Subcutaneous abdominal adipose tissue (tissue), 5 donors: ENCODE measurements around the gene NUP54.
A peak's percentile ranks its signal among the peaks of the same experiment; 100 is the strongest.

Experiments
- H3K27ac ChIP-seq: one replicate; pipeline ENCODE4 v1.7.0; 2013; ENCODE audit warnings: low read depth, mild to moderate bottlenecking, inconsistent platforms, low read length, moderate library complexity
- H3K27me3 ChIP-seq, 5 donors: one replicate each; pipeline ENCODE4 v1.7.0; 2013; ENCODE audit warnings: low read length in 5 of 5, inconsistent platforms in 1 of 5; ENCODE audit not compliant: control insufficient read depth in 5 of 5, insufficient read depth in 4 of 5
- H3K36me3 ChIP-seq, 5 donors: one replicate each; pipeline ENCODE4 v1.7.0; 2013; ENCODE audit warnings: low read length in 5 of 5; ENCODE audit not compliant: control insufficient read depth in 5 of 5, insufficient read depth in 5 of 5
- H3K4me1 ChIP-seq, 5 donors: one replicate each; pipeline ENCODE4 v1.7.0; 2013; ENCODE audit warnings: low read length in 5 of 5, mild to moderate bottlenecking in 3 of 5, moderate library complexity in 1 of 5; ENCODE audit not compliant: control insufficient read depth in 5 of 5, insufficient read depth in 5 of 5
- H3K4me3 ChIP-seq, 5 donors: one replicate each; pipeline ENCODE4 v1.7.0; 2013; ENCODE audit warnings: low read length in 5 of 5, low read depth in 1 of 5
- H3K9ac ChIP-seq, 5 donors: one replicate each; pipeline ENCODE4 v1.7.0; 2013; ENCODE audit warnings: low read length in 5 of 5, mild to moderate bottlenecking in 4 of 5, moderate library complexity in 3 of 5
- H3K9me3 ChIP-seq, 5 donors: one replicate each; pipeline ENCODE4 v1.7.0; 2013; ENCODE audit warnings: low read length in 5 of 5; ENCODE audit not compliant: control insufficient read depth in 5 of 5
- donor health status: healthy.
- donor health status: healthy.
- donor health status: healthy.
- donor health status: healthy.
- donor health status: healthy.

Gene NUP54

DNA sequence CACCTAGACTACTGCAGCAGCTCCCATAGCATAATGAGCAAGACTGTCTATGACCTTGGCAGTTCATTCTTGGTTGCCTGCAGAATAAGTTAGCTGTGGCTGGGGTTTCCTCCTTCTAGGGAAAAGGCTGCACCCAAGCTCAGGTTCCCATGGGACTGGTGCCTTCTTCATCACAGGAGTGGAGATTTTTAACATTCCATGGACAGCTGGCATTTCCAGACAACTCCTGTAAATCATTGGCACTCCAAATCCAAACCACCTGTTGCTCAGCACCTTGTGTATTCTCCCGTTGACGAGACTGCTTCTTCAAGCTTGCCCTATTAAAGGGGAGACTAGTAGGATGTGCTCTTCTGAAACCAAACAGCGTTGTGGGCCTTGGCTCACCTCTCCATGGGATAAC is 7.8 kb upstream of the NUP54 start:
- no peaks in the 10 kb centered on the region for H3K9me3 ChIP-seq
- H3K4me3 ChIP-seq, result no peak overlapping the region
- no peak overlapping the region for H3K9ac ChIP-seq
- peaks cover 4 to 23% (median 10%) of the 10 kb centered on the region in 5 donors for H3K36me3 ChIP-seq
- no peaks in the 10 kb centered on the region for H3K27me3 ChIP-seq
- no peak overlapping the region for H3K27ac ChIP-seq
- peaks cover 0 to 25% (median 16%) of the 10 kb centered on the region in 5 donors for H3K4me1 ChIP-seq

DNA sequence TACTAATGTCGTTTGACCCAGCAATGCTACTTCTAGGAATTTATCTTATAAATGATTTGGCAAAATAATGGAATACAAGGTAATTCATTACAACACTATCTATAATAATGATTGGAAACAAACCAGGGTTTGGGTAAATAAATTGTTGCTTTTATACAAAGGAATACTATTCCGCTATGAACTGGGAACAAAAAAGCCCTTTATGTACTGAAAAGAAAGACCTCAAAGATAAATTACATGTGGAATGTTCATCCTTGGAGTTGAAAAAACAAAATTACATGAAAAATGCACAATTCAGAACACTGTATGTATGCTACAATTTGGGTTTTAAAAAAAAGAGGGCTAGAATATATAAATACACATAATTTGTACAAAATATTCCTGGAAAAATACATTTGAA is 5.2 kb upstream of the NUP54 start:
- Histone ChIP-seq H3K4me1 (peaks cover 0 to 26% (median 19%) of the 10 kb centered on the region in 5 donors), H3K9ac (no peak overlapping the region), H3K4me3 (no peak overlapping the region), H3K9me3 (no peaks in the 10 kb centered on the region), H3K36me3 (peaks cover 0 to 2% (median 0%) of the 10 kb centered on the region in 5 donors), H3K27ac (no peak overlapping the region), H3K27me3 (no peaks in the 10 kb centered on the region)

DNA sequence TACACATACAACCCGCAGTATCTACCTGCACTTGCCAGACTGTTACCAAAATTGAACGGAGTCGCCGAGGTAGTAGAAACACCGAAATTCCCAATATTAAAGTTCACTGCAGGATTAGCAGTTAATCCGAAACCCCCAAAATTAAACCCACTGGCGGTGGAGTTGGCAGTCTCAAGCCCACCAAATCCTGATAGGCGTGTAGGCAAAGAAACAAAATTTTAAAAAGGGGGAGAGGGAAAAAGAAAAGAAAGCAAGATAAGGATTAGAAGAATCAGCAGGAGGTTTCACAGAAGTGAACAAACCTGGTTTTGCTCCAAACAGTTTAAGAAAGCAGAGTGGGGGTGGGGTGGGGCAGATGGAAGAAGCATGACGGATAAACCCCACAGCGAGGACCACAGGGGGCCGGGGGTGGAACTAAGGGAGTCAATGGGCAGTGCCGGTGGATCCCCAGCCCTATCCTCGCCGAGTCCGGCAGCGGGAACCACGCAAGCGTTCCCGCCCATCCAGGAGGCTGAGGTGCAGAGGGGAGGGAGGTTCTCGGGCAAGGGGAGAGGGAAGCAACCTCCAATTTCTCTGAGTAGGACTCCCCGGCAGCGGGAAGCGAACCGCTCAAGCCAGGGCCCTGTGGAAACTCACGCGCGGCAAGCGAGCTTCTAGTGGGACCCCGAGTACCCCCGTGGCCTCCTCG is 599 bp downstream of the NUP54 start:
- Histone ChIP-seq H3K27me3 (no peaks in the 10 kb centered on the region), H3K27ac (peak overlapping the region; percentile 97), H3K9me3 (no peaks in the 10 kb centered on the region), H3K4me3 (peak overlapping the region; percentile 84 to 99 (median 93)), H3K9ac (peak overlapping the region; percentile 89 to 99 (median 98)), H3K36me3 (peaks cover 0 to 8% (median 2%) of the 10 kb centered on the region in 5 donors), H3K4me1 (peaks cover 0 to 32% (median 28%) of the 10 kb centered on the region in 5 donors)

DNA sequence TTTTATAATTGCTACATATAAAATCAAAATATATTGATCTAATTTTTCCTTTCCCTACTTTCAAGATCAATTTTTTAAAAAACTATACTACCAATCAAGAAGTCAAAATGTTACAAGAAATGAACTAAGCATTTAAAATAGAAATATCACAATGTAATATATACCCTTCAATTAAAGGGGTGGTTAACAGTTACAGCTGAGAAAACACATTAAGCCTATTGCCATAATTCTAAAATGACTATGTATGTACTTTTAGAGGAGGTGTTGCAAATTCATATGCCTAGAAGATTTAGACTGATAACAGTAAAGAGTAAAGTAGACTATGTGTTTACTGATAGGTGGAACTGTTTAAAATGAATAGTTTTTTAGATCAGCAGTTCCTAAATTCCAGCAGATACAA is 3.7 kb downstream of the NUP54 start:
- H3K27me3 ChIP-seq, result no peaks in the 10 kb centered on the region
- no peak overlapping the region for H3K9ac ChIP-seq
- H3K36me3 ChIP-seq, result peaks cover 15 to 33% (median 28%) of the 10 kb centered on the region in 5 donors
- H3K4me3 ChIP-seq, result no peak overlapping the region
- no peak overlapping the region for H3K27ac ChIP-seq
- peaks cover 0 to 32% (median 28%) of the 10 kb centered on the region in 5 donors for H3K4me1 ChIP-seq
- no peaks in the 10 kb centered on the region for H3K9me3 ChIP-seq

DNA sequence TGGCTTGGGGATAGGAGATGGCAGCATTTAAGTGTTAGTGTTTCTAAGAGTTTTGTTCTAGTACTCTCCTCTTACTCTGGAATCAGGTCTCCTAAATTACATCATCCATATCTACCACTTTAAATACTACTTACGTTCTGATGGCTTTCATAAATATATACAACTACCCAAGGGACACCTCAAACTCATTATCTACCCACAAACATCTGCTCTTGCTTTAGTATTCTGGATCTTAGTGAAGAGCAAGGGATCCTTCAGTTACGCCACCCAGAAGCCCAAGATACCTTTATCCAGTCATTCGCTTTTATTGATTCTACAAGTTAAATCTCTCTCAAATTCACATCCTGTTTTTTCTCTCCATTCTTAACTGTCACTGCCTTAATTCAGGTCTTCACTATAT is 7.0 kb downstream of the NUP54 start:
- Histone ChIP-seq H3K27me3 (no peaks in the 10 kb centered on the region), H3K9me3 (no peaks in the 10 kb centered on the region), H3K36me3 (peaks cover 33 to 51% (median 39%) of the 10 kb centered on the region in 5 donors), H3K4me1 (peaks cover 0 to 7% (median 2%) of the 10 kb centered on the region in 5 donors), H3K27ac (no peak overlapping the region), H3K9ac (peak overlapping the region in 1 of 5 donors; percentile 20), H3K4me3 (no peak overlapping the region)

DNA sequence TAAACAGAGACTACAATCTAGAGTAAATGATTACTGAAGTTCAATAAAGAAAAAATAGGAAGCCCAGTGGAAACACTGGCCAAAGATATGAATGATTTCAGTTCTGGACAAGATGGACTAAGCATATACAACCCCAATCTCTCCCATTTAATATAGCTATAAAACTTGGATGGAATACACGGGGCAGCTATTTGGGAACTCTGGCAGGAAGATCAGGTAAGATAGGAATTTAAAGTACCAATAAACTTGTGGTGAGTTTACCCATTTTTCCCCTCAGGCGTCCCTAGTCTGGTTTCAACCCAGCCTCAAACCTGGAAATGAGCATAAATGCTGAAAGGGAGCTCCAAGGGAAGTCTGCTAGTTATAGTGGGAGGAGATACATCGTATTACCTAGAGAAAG is 20.4 kb downstream of the NUP54 start:
- Histone ChIP-seq H3K4me1 (no peaks in the 10 kb centered on the region), H3K27me3 (no peaks in the 10 kb centered on the region), H3K36me3 (peaks cover 16 to 42% (median 38%) of the 10 kb centered on the region in 5 donors), H3K4me3 (no peak overlapping the region), H3K9ac (no peak overlapping the region), H3K27ac (no peak overlapping the region), H3K9me3 (no peaks in the 10 kb centered on the region)

DNA sequence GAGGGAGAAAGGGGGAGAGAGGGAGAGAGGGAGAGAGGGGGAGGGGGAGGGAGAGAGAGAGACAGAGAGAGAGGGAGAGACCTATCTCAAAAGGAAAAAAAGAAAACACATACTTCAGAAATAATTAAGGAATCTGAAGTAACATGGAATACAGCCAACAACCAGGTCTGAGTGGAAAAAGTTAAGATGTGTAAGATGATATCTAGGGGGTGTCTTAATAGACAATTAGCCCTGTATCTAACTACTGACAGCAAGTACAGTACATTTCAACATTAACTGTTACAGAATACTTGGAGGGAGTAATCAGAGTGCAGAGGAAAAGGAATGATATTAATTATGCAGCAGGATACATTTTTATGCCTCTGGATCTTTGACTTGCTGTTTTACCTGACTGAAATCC is 22.4 kb downstream of the NUP54 start:
- Histone ChIP-seq H3K9ac (no peak overlapping the region), H3K27me3 (no peaks in the 10 kb centered on the region), H3K27ac (no peak overlapping the region), H3K4me3 (no peak overlapping the region), H3K9me3 (no peaks in the 10 kb centered on the region), H3K4me1 (no peaks in the 10 kb centered on the region), H3K36me3 (peaks cover 23 to 48% (median 47%) of the 10 kb centered on the region in 5 donors)

DNA sequence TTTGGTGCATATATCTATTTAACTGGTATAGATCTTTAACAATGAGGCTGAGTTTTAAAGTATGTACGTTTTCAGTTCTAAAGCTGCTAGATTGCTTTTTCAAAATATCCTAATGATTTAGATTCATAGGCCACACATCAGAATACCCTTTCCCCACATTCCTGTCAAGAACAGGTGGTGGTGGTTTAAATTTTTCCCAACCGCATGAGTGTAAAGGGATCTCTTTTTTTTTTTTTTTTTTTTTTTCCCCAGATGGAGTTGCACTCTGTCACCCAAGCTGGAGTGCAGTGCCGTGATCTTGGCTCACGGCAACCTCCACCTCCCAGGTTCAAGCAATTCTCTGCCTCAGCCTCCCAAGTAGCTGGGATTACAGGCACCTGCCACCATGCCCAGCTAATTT is 28.0 kb downstream of the NUP54 start:
- Histone ChIP-seq H3K4me1 (no peaks in the 10 kb centered on the region), H3K9me3 (no peaks in the 10 kb centered on the region), H3K36me3 (peaks cover 46 to 68% (median 58%) of the 10 kb centered on the region in 5 donors), H3K4me3 (no peak overlapping the region), H3K27ac (no peak overlapping the region), H3K9ac (no peak overlapping the region), H3K27me3 (no peaks in the 10 kb centered on the region)

DNA sequence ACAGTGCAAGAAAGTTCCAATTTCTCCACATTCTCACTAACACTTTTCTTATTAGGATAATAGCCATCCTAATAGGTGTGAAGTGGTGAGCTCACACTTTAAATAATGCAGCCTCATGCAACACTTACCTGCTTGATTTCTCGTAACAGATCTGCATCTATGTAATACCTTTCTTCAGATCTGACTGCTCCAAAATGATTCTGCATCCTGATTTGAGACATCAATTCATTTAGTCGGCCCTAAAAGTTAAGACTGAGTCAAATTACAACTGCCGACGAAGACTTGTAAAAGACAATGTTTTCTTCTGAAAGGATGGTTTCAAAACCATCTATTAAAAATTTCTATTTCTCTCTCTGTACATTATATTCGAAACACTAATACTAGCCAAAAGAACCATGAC is 30.7 kb downstream of the NUP54 start:
- no peaks in the 10 kb centered on the region for H3K9me3 ChIP-seq
- H3K36me3 ChIP-seq, result peaks cover 59 to 74% (median 66%) of the 10 kb centered on the region in 5 donors
- no peak overlapping the region for H3K9ac ChIP-seq
- no peaks in the 10 kb centered on the region for H3K27me3 ChIP-seq
- H3K27ac ChIP-seq, result no peak overlapping the region
- H3K4me3 ChIP-seq, result no peak overlapping the region
- no peaks in the 10 kb centered on the region for H3K4me1 ChIP-seq

DNA sequence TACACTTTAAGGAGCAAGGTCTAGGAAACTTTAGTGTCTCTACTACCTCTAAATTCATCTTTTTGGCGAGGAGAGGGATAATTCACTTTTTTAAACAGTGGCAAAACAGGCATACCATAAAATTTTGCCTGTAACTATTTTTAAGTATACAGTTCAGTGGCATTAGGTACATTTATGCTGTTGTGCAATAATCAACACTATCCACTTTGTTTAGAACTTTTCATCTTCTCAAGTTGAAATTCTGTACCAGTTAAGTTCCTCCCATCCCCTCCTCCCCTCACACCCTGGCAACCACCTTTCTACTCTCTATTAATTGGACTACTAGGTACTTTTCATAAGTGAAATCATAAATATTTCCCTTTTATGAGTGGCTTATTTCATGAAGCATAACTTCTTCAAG is 31.4 kb downstream of the NUP54 start:
- Histone ChIP-seq H3K9me3 (no peaks in the 10 kb centered on the region), H3K4me3 (no peak overlapping the region), H3K36me3 (peaks cover 53 to 67% (median 62%) of the 10 kb centered on the region in 5 donors), H3K9ac (no peak overlapping the region), H3K4me1 (no peaks in the 10 kb centered on the region), H3K27me3 (no peaks in the 10 kb centered on the region), H3K27ac (no peak overlapping the region)
